SK-N-SH (cell line): ENCODE results near the gene FREY1. TPM values are rescaled to one million over a fixed set of nuclear protein-coding genes. Genes with fewer than 3 reads are reported as not detected.

Experiments used
- CTCF ChIA-PET: fragments of 300-600, 350-600 bp; formaldehyde crosslinking; extraction: SDS; loops from one replicate; lab custom pipeline; 2021; lab: Yijun Ruan, JAX
- POLR2A ChIA-PET: fragments of 350-600 bp; sonication (Branson Sonifier 250); formaldehyde crosslinking; extraction: SDS; loops from one replicate; lab custom pipeline; 2020; ENCODE audit warnings: antibody characterized with exemption, inconsistent platforms; lab: Yijun Ruan, JAX
- DNase-seq: peaks from one replicate; pipeline ENCODE4 v3.0.0; 2012
- H2AFZ ChIP-seq: fragments of 200-600 bp; sonication (generic); 2 replicates; pipeline ENCODE4 v1.8.1; 2016; ENCODE audit warnings: antibody characterized with exemption, mild to moderate bottlenecking, low read depth
- H3F3A ChIP-seq: fragments of 200-600 bp; sonication (generic); replicated peaks from 2 replicates; pipeline ENCODE3; 2016; ENCODE audit warnings: antibody characterized with exemption, mild to moderate bottlenecking; ENCODE audit not compliant: insufficient read depth
- H3K27ac ChIP-seq, 2 experiments: fragments of 200-500 bp in 1 of 2; fragments of 200-600 bp in 1 of 2; sonication (Bioruptor generic) in 1 of 2; sonication (generic), shearing (Covaris generic) in 1 of 2; 2 replicates each; pipeline versions ENCODE4 v1.5.1 to v1.6.1; 2014 to 2016; ENCODE audit warnings: low read depth in 2 of 2, inconsistent platforms in 1 of 2, low read length in 1 of 2, mild to moderate bottlenecking in 1 of 2, mixed read lengths in 1 of 2
- H3K27me3 ChIP-seq: fragments of 200-600 bp; sonication (generic), shearing (Covaris generic); 2 replicates; pipeline ENCODE4 v1.6.1; 2016; ENCODE audit warnings: mixed run types; ENCODE audit not compliant: insufficient read depth
- H3K36me3 ChIP-seq, 2 experiments: fragments of 200-500 bp in 1 of 2; fragments of 200-600 bp in 1 of 2; sonication (Bioruptor generic) in 1 of 2; sonication (generic) in 1 of 2; replicated peaks in 1 of 2; 2 replicates each; pipeline versions ENCODE3 to v1.5.1; 2014 to 2016; ENCODE audit warnings: low read length in 1 of 2, mild to moderate bottlenecking in 1 of 2; ENCODE audit not compliant: insufficient read depth in 2 of 2, control insufficient read depth in 1 of 2
- H3K4me1 ChIP-seq, 2 experiments: fragments of 200-500 bp in 1 of 2; fragments of 200-600 bp in 1 of 2; sonication (Bioruptor generic) in 1 of 2; sonication (generic), shearing (Covaris generic) in 1 of 2; 2 replicates each; pipeline versions ENCODE4 v1.5.1 to v1.6.1; 2014 to 2016; ENCODE audit warnings: low read depth in 1 of 2, low read length in 1 of 2, mixed run types in 1 of 2; ENCODE audit not compliant: insufficient read depth in 2 of 2, control insufficient read depth in 1 of 2
- H3K4me2 ChIP-seq: fragments of 200-600 bp; sonication (generic), shearing (Covaris generic); 2 replicates; pipeline ENCODE4 v1.6.1; 2017; ENCODE audit warnings: mixed run types
- H3K4me3 ChIP-seq, 2 experiments: fragments of 200-500 bp in 1 of 2; fragments of 200-600 bp in 1 of 2; sonication (Bioruptor generic) in 1 of 2; sonication (generic), shearing (Covaris generic) in 1 of 2; 2 replicates each; pipeline versions ENCODE4 v1.5.1 to v1.8.1; 2014 to 2016; ENCODE audit warnings: low read depth in 2 of 2, inconsistent platforms in 1 of 2, low read length in 1 of 2, mild to moderate bottlenecking in 1 of 2, mixed read lengths in 1 of 2, moderate library complexity in 1 of 2
- H3K79me2 ChIP-seq: fragments of 200-600 bp; sonication (generic); 2 replicates; pipeline ENCODE4 v1.8.1; 2017; ENCODE audit warnings: mild to moderate bottlenecking; ENCODE audit not compliant: insufficient read depth
- H3K9ac ChIP-seq: fragments of 200-600 bp; sonication (generic); 2 replicates; pipeline ENCODE4 v1.6.1; 2017; ENCODE audit warnings: mixed run types
- H3K9me2 ChIP-seq: fragments of 200-600 bp; sonication (generic); 2 replicates; pipeline ENCODE4 v1.6.1; 2017; ENCODE audit warnings: mixed run types
- H3K9me3 ChIP-seq: fragments of 200-600 bp; sonication (generic); 2 replicates; pipeline ENCODE4 v1.6.1; 2017; ENCODE audit warnings: mixed run types, mild to moderate bottlenecking, moderate library complexity
- H4K20me1 ChIP-seq: fragments of 200-600 bp; sonication (generic); 2 replicates; pipeline ENCODE4 v1.6.1; 2017; ENCODE audit warnings: mild to moderate bottlenecking, mixed run types; ENCODE audit not compliant: insufficient read depth
- CHD2 ChIP-seq: fragments of 150-350 bp; IDR thresholded peaks from 2 replicates; pipeline ENCODE4 v1.6.1; 2018; ENCODE audit warnings: low read length; ENCODE audit not compliant: partially characterized antibody
- CTCF ChIP-seq: fragments of 200-600 bp; sonication (generic); IDR thresholded peaks from 2 replicates; pipeline ENCODE4 v1.6.1; 2017; ENCODE audit warnings: antibody characterized with exemption, mild to moderate bottlenecking, moderate library complexity
- EP300 ChIP-seq, 2 experiments: IDR thresholded peaks; 2 replicates each; pipeline versions ENCODE4 v1.4.0 to v1.6.1; 2012; ENCODE audit warnings: borderline replicate concordance in 1 of 2, low read depth in 1 of 2, low read length in 1 of 2
- FOSL2 ChIP-seq: IDR thresholded peaks from 2 replicates; pipeline ENCODE4 v1.4.0; 2012; ENCODE audit warnings: low read depth, mild to moderate bottlenecking, moderate library complexity, borderline replicate concordance
- FOXM1 ChIP-seq: IDR thresholded peaks from 2 replicates; pipeline ENCODE4 v1.4.0; 2012; ENCODE audit warnings: low read depth, mild to moderate bottlenecking
- MAX ChIP-seq: IDR thresholded peaks from 2 replicates; pipeline ENCODE4 v1.4.0; 2012; ENCODE audit warnings: low read depth
- MEF2A ChIP-seq: IDR thresholded peaks from 2 replicates; pipeline ENCODE4 v1.4.0; 2012; ENCODE audit warnings: low read depth, borderline replicate concordance
- NFIC ChIP-seq: IDR thresholded peaks from 2 replicates; pipeline ENCODE4 v1.4.0; 2012; ENCODE audit warnings: borderline replicate concordance
- NRF1 ChIP-seq: IDR thresholded peaks from 2 replicates; pipeline ENCODE4 v1.6.1; 2012; ENCODE audit warnings: low read depth, mild to moderate bottlenecking, low read length
- POLR2AphosphoS5 ChIP-seq: IDR thresholded peaks from 2 replicates; pipeline ENCODE4 v1.6.1; 2012; ENCODE audit warnings: low read depth, low read length
- RAD21 ChIP-seq: IDR thresholded peaks from 2 replicates; pipeline ENCODE4 v1.6.1; 2012; ENCODE audit warnings: mild to moderate bottlenecking, low read length
- RCOR1 ChIP-seq: fragments of 150-350 bp; IDR thresholded peaks from 2 replicates; pipeline ENCODE4 v1.6.1; 2017; ENCODE audit warnings: antibody characterized with exemption, low read length
- RFX5 ChIP-seq: IDR thresholded peaks from 2 replicates; pipeline ENCODE4 v1.6.1; 2012; ENCODE audit warnings: mild to moderate bottlenecking, improper control_type of control experiment, low read length
- SMC3 ChIP-seq: IDR thresholded peaks from 2 replicates; pipeline ENCODE4 v1.6.1; 2012; ENCODE audit warnings: low read depth, low read length, improper control_type of control experiment
- TAF1 ChIP-seq: IDR thresholded peaks from 2 replicates; pipeline ENCODE4 v1.6.1; 2012; ENCODE audit warnings: low read depth, mild to moderate bottlenecking, low read length, moderate library complexity, borderline replicate concordance
- TEAD4 ChIP-seq: IDR thresholded peaks from 2 replicates; pipeline ENCODE4 v1.4.0; 2012; ENCODE audit warnings: mild to moderate bottlenecking, borderline replicate concordance; ENCODE audit not compliant: insufficient read depth
- USF2 ChIP-seq: fragments of 150-350 bp; IDR thresholded peaks from 2 replicates; pipeline ENCODE4 v1.6.1; 2017; ENCODE audit warnings: antibody characterized with exemption, low read length, low read depth, borderline replicate concordance
- ZBTB33 ChIP-seq: IDR thresholded peaks from 2 replicates; pipeline ENCODE4 v1.4.0; 2012; ENCODE audit warnings: low read depth, borderline replicate concordance
- WGBS: methylation state at CpG from one replicate; pipeline ENCODE4 v1.1.6; 2017; ENCODE audit warnings: low lambda C conversion rate; 5-methylcytosine and 5-hydroxymethylcytosine counted together
- polyA plus RNA-seq, 3 experiments: library from polyadenylated mRNA; depleted of rRNA; stranded (reverse); fragments of >200 nt; gene quantifications; 2 replicates each; pipeline ENCODE4 v1.2.3, GENCODE V29; 2012
- TF ChIP-seq, protein P1 (sequence below): IDR thresholded peaks from 2 replicates; pipeline ENCODE4 v1.4.0; 2012; ENCODE audit warnings: low read depth, borderline replicate concordance

FREY1 gene
- polyA plus RNA-seq, 1 of the 3 experiments (the other 2 are of a cell fraction) = 0.30 TPM

DNA sequence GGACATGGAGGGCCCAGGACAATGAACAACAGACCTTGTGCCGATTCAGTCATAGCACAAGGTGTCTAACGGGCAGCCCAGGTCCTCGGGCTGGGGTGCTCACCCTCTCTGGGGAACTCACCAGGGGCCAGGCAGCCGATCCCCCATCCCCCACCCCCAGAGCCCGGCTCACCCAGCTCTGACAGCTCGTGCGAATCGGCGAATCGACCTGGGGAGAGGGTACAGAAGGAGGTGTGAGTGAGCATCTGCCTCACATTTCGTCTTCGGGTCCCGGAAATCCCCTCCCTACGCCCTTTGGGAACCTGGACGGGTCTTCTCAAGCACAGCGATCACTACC, 10.2 kb upstream of the FREY1 start:
- Histone ChIP-seq H2AFZ (peak overlapping the region; percentile 77), H3K36me3 (peaks cover 0 to 28% of the 10 kb centered on the region in 2 experiments), H3K79me2 (peaks cover 19% of the 10 kb centered on the region), H3F3A (peaks cover 4% of the 10 kb centered on the region), H3K4me1 (peaks cover 7 to 17% of the 10 kb centered on the region in 2 experiments; a peak in 3 of 4 replicates), H3K9me3 (no peaks in the 10 kb centered on the region), H3K9me2 (no peaks in the 10 kb centered on the region), H4K20me1 (no peaks in the 10 kb centered on the region), H3K9ac (peak overlapping the region; percentile 89), H3K27me3 (no peaks in the 10 kb centered on the region), H3K4me3 (peak overlapping the region; percentile 95 to 99), H3K27ac (peak overlapping the region; percentile 83 to 89), H3K4me2 (peak overlapping the region; percentile 97)
- 1% methylated on average over 14 of the region's 16 CpGs for WGBS
- TF ChIP-seq MAX (no peak), USF2 (no peak), TEAD4 (no peak), SMC3 (no peak), POLR2AphosphoS5 (no peak), TAF1 (no peak), RAD21 (no peak), MEF2A (no peak), EP300 (IDR thresholded peaks at IDR 0.05; ENCODE audit: borderline replicate concordance in 1 of 2, low read depth in 1 of 2, low read length in 1 of 2) (no peak), FOXM1 (no peak), NFIC (no peak), CHD2 (no peak), CTCF (no peak), NRF1 (no peak), RFX5 (no peak), FOSL2 (no peak), RCOR1 (no peak), ZBTB33 (no peak)
- TF ChIP-seq, protein P1, sequence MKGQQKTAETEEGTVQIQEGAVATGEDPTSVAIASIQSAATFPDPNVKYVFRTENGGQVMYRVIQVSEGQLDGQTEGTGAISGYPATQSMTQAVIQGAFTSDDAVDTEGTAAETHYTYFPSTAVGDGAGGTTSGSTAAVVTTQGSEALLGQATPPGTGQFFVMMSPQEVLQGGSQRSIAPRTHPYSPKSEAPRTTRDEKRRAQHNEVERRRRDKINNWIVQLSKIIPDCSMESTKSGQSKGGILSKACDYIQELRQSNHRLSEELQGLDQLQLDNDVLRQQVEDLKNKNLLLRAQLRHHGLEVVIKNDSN = no peak
- ChIA-PET POLR2A (interaction anchor here (1.2 to 2.3 kb wide), 4 partner anchors 9 to 36 kb away, joined by 3 to 15 read pairs (median 4); no protein-coding TSS in a partner anchor), CTCF (interaction anchor here (0.9 to 6.2 kb wide), 5 partner anchors 19 to 322 kb away, joined by 3 to 35 read pairs (median 4); no protein-coding TSS in a partner anchor)
- DNase-seq = no peak
